ENCODE data around the gene IPO11. TPM values are rescaled to one million over a fixed set of nuclear protein-coding genes. Genes with fewer than 3 reads are reported as not detected.
"Not testable (repeated sequence)": the region's sequence is repeated elsewhere in the genome, so short reads cannot be mapped to it uniquely, and the experiment has no call there.

IPO11 gene
- total RNA-seq, 2 donors from 2014 or later: 26.6 to 39.7 TPM

- Mint-ChIP-seq H3K36me3 (ENCODE audit: insufficient read depth in 2 of 2) (peaks cover 3 to 10% of the 10 kb centered on the region in 2 donors), H3K4me1 (ENCODE audit: low read depth) (no peaks in the 10 kb centered on the region), H3K4me3 (no peak overlapping the region), H3K27ac (no peak overlapping the region), H3K27me3 (ENCODE audit: low read depth) (no peaks in the 10 kb centered on the region), H3K9me3 (peaks cover 6 to 9% of the 10 kb centered on the region in 2 donors)
- DNase-seq (no peak), ATAC-seq (replicated peaks in 1 of 2) (no peak)
Observed at GRCh38 chr5:62653864-62654575, 241.5 kb downstream of the IPO11 start.

GRCh38 chr5:62657772-62658171, 245.2 kb downstream of the IPO11 start:
- not testable (repeated sequence) for DNase-seq; H3K27ac Mint-ChIP-seq; H3K4me3 Mint-ChIP-seq; ATAC-seq (replicated peaks in 1 of 2); H3K4me1 Mint-ChIP-seq (ENCODE audit: low read depth); H3K36me3 Mint-ChIP-seq (ENCODE audit: insufficient read depth in 2 of 2); H3K27me3 Mint-ChIP-seq (ENCODE audit: low read depth)
- peaks cover 6 to 12% of the 10 kb centered on the region in 2 donors for H3K9me3 Mint-ChIP-seq

GRCh38 chr5:62661126-62661525, 248.6 kb downstream of the IPO11 start:
- Mint-ChIP-seq H3K27me3 (ENCODE audit: low read depth) (no peaks in the 10 kb centered on the region), H3K9me3 (peaks cover 4 to 6% of the 10 kb centered on the region in 2 donors), H3K4me1 (ENCODE audit: low read depth) (no peaks in the 10 kb centered on the region), H3K36me3 (ENCODE audit: insufficient read depth in 2 of 2) (peaks cover 0 to 2% of the 10 kb centered on the region in 2 donors), H3K27ac (no peak overlapping the region), H3K4me3 (no peak overlapping the region)
- ATAC-seq (replicated peaks in 1 of 2) (no peak), DNase-seq (no peak)

- no peaks in the 10 kb centered on the region for H3K4me1 Mint-ChIP-seq (ENCODE audit: low read depth)
- peaks cover 0 to 2% of the 10 kb centered on the region in 2 donors for H3K36me3 Mint-ChIP-seq (ENCODE audit: insufficient read depth in 2 of 2)
- no peak for DNase-seq
- H3K9me3 Mint-ChIP-seq: peaks cover 4 to 6% of the 10 kb centered on the region in 2 donors
- ATAC-seq (replicated peaks in 1 of 2): no peak
- no peak overlapping the region for H3K4me3 Mint-ChIP-seq
- no peak overlapping the region for H3K27ac Mint-ChIP-seq
- H3K27me3 Mint-ChIP-seq (ENCODE audit: low read depth): no peaks in the 10 kb centered on the region
Observed at GRCh38 chr5:62662521-62662920, 250.0 kb downstream of the IPO11 start.

GRCh38 chr5:62671479-62671878, 258.9 kb downstream of the IPO11 start:
- Mint-ChIP-seq H3K27me3 (ENCODE audit: low read depth) (no peaks in the 10 kb centered on the region), H3K4me3 (no peak overlapping the region), H3K4me1 (ENCODE audit: low read depth) (no peaks in the 10 kb centered on the region), H3K36me3 (ENCODE audit: insufficient read depth in 2 of 2) (peaks cover 0 to 3% of the 10 kb centered on the region in 2 donors), H3K27ac (no peak overlapping the region), H3K9me3 (peaks cover 6 to 8% of the 10 kb centered on the region in 2 donors)
- DNase-seq (no peak), ATAC-seq (replicated peaks in 1 of 2) (no peak)

GRCh38 chr5:62676596-62676995, 264.0 kb downstream of the IPO11 start:
- DNase-seq; ATAC-seq (replicated peaks in 1 of 2); H3K27ac Mint-ChIP-seq; H3K4me3 Mint-ChIP-seq; H3K4me1 Mint-ChIP-seq (ENCODE audit: low read depth); H3K27me3 Mint-ChIP-seq (ENCODE audit: low read depth): not testable (repeated sequence)
- Mint-ChIP-seq H3K36me3 (ENCODE audit: insufficient read depth in 2 of 2) (peaks cover 4 to 10% of the 10 kb centered on the region in 2 donors), H3K9me3 (peaks cover 12 to 19% of the 10 kb centered on the region in 2 donors)

Other genes with a start within 250 kb of the IPO11 start
- 100 to 1,000 TPM; 158 to 193 TPM for gene KIF2A, start 106.6 kb upstream of the IPO11 start, total RNA-seq
- 10 to 100 TPM; 35.3 to 42.0 TPM for gene DIMT1, start 8.9 kb upstream of the IPO11 start, total RNA-seq
- gene LRRC70, start 166.1 kb downstream of the IPO11 start, total RNA-seq: 1 to 10 TPM in 1 of 2 donors, under 1 TPM in 1; 0.86 to 1.5 TPM

All from activated T-cell treated with anti-CD3 and anti-CD28 coated beads, Interleukin-2, amount 50 U/mL, for 72 hours (primary cell).